Activated B cell treated with CpG ODN at 0.5 μM for 24 hours (primary cell): Measurements from ENCODE around the gene IL36G. TPM values are rescaled to one million over a fixed set of nuclear protein-coding genes. Genes with fewer than 3 reads are reported as not detected.

ENCODE experiments used
- ATAC-seq: fragments of 200-7000 bp; cut with Tn5 transposase; one replicate; pipeline ENCODE4 v1.10.0; 2021; ENCODE audit warnings: low read depth, mild to moderate bottlenecking, moderate library complexity
- CTCF ChIA-PET: fragments of 350-600 bp; sonication (Branson Sonifier 250); formaldehyde crosslinking; loops from one replicate; lab custom pipeline; 2021; ENCODE audit warnings: antibody characterized with exemption; lab: Charles Lee
- POLR2A ChIA-PET: fragments of 350-600 bp; sonication (Branson Sonifier 250); formaldehyde crosslinking; loops from one replicate; lab custom pipeline; 2021; ENCODE audit warnings: antibody characterized with exemption; lab: Charles Lee
- DNase-seq: peaks from one replicate; pipeline ENCODE4 v3.0.0; 2022
- H3K27ac Mint-ChIP-seq: one replicate; pipeline ENCODE4 v1.8.0; 2020; ENCODE audit warnings: mixed read lengths
- H3K27me3 Mint-ChIP-seq: one replicate; pipeline ENCODE4 v1.8.0; 2021; ENCODE audit warnings: mixed read lengths
- H3K36me3 Mint-ChIP-seq: one replicate; pipeline ENCODE4 v1.8.0; 2021; ENCODE audit warnings: low read depth, mixed read lengths
- H3K4me1 Mint-ChIP-seq: one replicate; pipeline ENCODE4 v1.8.0; 2021; ENCODE audit warnings: mixed read lengths
- H3K4me3 Mint-ChIP-seq: one replicate; pipeline ENCODE4 v1.8.0; 2020; ENCODE audit warnings: mild to moderate bottlenecking, mixed read lengths
- H3K9me3 Mint-ChIP-seq: one replicate; pipeline ENCODE4 v1.8.0; 2020; ENCODE audit warnings: mixed read lengths
- intact Hi-C: fragments of 100-400 bp; cut with micrococcal nuclease; formaldehyde crosslinking; loops from one replicate; pipeline ENCODE4 v1.15.1; 2024
- total RNA-seq: library from RNA; stranded (reverse); gene quantifications from 2 replicates; pipeline ENCODE4 v1.2.3, GENCODE V29; 2022
- TF ChIP-seq, protein P1 (sequence below): fragments of 200-600 bp; IDR thresholded peaks from one replicate; pipeline ENCODE4 v1.8.0; 2022; ENCODE audit warnings: antibody characterized with exemption, mild to moderate bottlenecking

The IL36G gene
- total RNA-seq, 1 donor from 2014 or later = not detected

DNA sequence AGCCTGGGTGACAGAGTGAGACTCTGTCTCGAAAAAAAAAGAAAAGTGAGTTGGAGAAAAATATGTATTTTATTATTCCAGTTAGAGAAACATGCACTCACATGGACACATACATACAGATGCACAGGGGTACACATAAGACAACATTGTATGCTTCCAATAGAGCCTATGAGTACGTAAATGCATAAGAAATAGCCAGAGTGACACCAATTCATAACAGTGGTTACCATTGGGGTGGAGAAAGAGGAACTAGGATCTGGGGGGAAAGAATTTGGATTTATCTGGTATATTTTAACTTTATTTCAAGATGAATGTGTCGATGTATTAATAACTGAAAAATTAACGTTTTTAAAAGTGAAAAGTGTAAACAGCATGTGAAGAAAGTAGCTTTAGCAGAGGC, 43.5 kb downstream of the IL36G start:
- H3K27me3 Mint-ChIP-seq = peaks cover 45% of the 10 kb centered on the region

DNA sequence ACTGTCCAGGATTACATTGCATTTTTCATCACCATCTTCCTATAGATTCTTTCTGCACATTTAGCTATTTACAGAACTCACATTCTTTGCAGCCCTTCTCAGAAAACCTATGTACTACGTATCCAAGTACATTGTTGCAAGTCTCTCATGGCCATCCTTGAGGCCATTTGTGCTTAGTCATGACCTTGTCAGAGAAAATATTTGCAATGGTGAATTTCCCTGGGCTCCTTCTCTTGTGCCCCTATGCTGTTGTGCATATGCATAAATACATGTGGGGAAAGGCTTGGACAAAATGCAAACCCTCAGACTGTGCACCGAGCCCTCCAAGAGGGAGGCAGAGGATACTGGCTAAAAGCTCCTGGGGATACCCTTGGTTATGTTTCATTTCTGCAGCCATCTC, 47.0 kb downstream of the IL36G start:
- Mint-ChIP-seq H3K27me3 (peaks cover 37% of the 10 kb centered on the region), H3K27ac (no peak overlapping the region), H3K9me3 (no peaks in the 10 kb centered on the region), H3K4me3 (no peak overlapping the region), H3K36me3 (no peaks in the 10 kb centered on the region), H3K4me1 (peaks cover 4% of the 10 kb centered on the region)
- POLR2A ChIA-PET = no interaction called here
- TF ChIP-seq, protein P1, sequence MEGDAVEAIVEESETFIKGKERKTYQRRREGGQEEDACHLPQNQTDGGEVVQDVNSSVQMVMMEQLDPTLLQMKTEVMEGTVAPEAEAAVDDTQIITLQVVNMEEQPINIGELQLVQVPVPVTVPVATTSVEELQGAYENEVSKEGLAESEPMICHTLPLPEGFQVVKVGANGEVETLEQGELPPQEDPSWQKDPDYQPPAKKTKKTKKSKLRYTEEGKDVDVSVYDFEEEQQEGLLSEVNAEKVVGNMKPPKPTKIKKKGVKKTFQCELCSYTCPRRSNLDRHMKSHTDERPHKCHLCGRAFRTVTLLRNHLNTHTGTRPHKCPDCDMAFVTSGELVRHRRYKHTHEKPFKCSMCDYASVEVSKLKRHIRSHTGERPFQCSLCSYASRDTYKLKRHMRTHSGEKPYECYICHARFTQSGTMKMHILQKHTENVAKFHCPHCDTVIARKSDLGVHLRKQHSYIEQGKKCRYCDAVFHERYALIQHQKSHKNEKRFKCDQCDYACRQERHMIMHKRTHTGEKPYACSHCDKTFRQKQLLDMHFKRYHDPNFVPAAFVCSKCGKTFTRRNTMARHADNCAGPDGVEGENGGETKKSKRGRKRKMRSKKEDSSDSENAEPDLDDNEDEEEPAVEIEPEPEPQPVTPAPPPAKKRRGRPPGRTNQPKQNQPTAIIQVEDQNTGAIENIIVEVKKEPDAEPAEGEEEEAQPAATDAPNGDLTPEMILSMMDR = no peak
- no peak for ATAC-seq
- CTCF ChIA-PET = no interaction called here
- intact Hi-C loops = no loop called here
- DNase-seq = no peak

More for the DNA sequence above, 43.5 kb downstream of the IL36G start:
- Mint-ChIP-seq H3K27ac (no peak overlapping the region), H3K9me3 (peaks cover 6% of the 10 kb centered on the region), H3K4me3 (no peak overlapping the region), H3K36me3 (no peaks in the 10 kb centered on the region), H3K4me1 (peaks cover 4% of the 10 kb centered on the region)
- TF ChIP-seq, protein P1 = no peak
- no peak for DNase-seq
- intact Hi-C loops = no loop called here
- no peak for ATAC-seq
- CTCF ChIA-PET = no interaction called here
- POLR2A ChIA-PET = no interaction called here

DNA sequence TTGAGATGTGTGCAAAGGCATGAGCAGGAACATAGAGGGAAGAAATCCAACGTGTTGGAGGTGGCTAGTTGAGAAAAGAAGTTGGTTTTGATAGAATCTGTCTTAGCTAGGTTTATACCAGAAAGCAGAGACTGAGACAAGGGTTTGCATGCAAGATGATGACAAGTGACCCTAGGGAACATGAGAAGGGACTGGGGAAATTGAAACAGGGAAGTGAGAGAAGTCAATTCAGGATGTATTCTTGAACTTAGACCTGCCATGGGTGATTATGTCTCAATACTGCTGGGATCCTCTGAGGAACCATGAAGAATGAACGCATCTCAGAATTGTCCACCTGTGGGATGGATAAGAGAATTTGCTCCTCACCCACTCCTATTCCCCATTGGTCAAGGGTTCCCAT, 47.9 kb downstream of the IL36G start:
- H3K36me3 Mint-ChIP-seq = no peaks in the 10 kb centered on the region
- peaks cover 4% of the 10 kb centered on the region for H3K4me1 Mint-ChIP-seq
- H3K27ac Mint-ChIP-seq = no peak overlapping the region
- no peak overlapping the region for H3K4me3 Mint-ChIP-seq
- H3K9me3 Mint-ChIP-seq = no peaks in the 10 kb centered on the region
- ATAC-seq (peak; percentile 72), DNase-seq (no peak)
- TF ChIP-seq, protein P1 = no peak
- H3K27me3 Mint-ChIP-seq = peaks cover 41% of the 10 kb centered on the region
- intact Hi-C loops = no loop called here
- ChIA-PET CTCF (no interaction called here), POLR2A (no interaction called here)

DNA sequence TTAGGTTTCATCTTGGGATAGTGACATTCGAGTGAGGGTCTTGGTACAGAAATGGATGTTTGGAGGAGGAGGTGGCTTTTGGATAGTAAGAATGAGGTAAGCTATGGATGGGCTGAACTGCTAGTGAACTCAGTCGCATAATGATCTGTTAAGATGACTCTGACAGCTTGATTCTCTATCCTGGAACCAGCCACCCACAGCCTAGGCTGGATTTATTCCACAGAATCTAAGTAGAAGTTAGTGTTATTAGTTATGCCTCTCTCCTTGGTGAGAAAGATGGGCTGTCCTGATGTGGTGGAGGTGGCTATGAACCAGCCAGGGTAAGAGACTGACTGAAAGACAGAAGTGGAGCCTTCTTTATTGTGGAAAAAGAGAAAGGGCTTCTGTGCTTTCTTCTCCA, 49.9 kb downstream of the IL36G start:
- no peak overlapping the region for H3K4me3 Mint-ChIP-seq
- H3K27ac Mint-ChIP-seq = no peak overlapping the region
- peaks cover 45% of the 10 kb centered on the region for H3K27me3 Mint-ChIP-seq

DNA sequence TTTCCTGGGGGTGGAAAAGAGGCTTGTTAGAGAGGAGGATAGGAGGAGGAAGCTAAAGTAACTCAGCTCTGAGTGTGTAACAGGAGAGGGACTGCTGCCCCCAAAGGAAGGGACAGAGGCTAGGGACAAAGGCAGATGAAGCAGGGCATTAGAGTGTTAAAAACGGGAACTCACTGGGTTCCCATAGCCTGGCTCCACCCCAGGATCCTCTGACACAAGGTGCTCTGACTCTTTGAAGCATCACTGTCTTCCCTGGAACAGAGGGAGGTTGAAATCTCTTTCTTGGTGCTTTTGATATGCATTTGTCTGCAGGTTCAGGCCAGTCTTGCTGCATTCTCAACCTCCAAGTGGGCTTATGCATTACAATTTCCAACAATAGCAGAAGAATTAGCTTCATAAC, 50.3 kb downstream of the IL36G start:
- Mint-ChIP-seq H3K36me3 (no peaks in the 10 kb centered on the region), H3K9me3 (no peaks in the 10 kb centered on the region), H3K27ac (no peak overlapping the region), H3K27me3 (peaks cover 42% of the 10 kb centered on the region), H3K4me3 (no peak overlapping the region), H3K4me1 (peaks cover 4% of the 10 kb centered on the region)
- POLR2A ChIA-PET = no interaction called here
- intact Hi-C loops = no loop called here
- ATAC-seq (no peak), DNase-seq (no peak)
- CTCF ChIA-PET = no interaction called here
- TF ChIP-seq, protein P1 = no peak

More for the DNA sequence above, 49.9 kb downstream of the IL36G start:
- no peaks in the 10 kb centered on the region for H3K9me3 Mint-ChIP-seq
- intact Hi-C loops = no loop called here
- H3K36me3 Mint-ChIP-seq = no peaks in the 10 kb centered on the region
- CTCF ChIA-PET = no interaction called here
- peaks cover 4% of the 10 kb centered on the region for H3K4me1 Mint-ChIP-seq
- ATAC-seq (no peak), DNase-seq (no peak)
- POLR2A ChIA-PET = no interaction called here
- TF ChIP-seq, protein P1 = no peak
